GM18868 (cell line): Measurements from ENCODE around the gene ZMIZ1.

Experiments
- ATAC-seq: cut with Tn5 transposase; IDR thresholded peaks from one replicate; pipeline ENCODE4 v1.9.1; 2021; ENCODE audit warnings: mild to moderate bottlenecking, moderate library complexity; ENCODE audit not compliant: unreplicated experiment

Gene ZMIZ1

GRCh38 chr10:79183468-79183865 is 114.7 kb downstream of the ZMIZ1 start:
- ATAC-seq: no peak

GRCh38 chr10:79184145-79184625 is 115.4 kb downstream of the ZMIZ1 start:
- ATAC-seq: no peak

GRCh38 chr10:79184657-79185056 is 115.9 kb downstream of the ZMIZ1 start:
- no peak for ATAC-seq

GRCh38 chr10:79185067-79185774 is 116.5 kb downstream of the ZMIZ1 start:
- ATAC-seq: no peak

GRCh38 chr10:79185796-79186374 is 117.1 kb downstream of the ZMIZ1 start:
- ATAC-seq: no peak

GRCh38 chr10:79186486-79187120 is 117.8 kb downstream of the ZMIZ1 start:
- ATAC-seq: no peak

- no peak for ATAC-seq
Observed at GRCh38 chr10:79187121-79187940, 118.6 kb downstream of the ZMIZ1 start.

- ATAC-seq: no peak
Observed at GRCh38 chr10:79188154-79188965, 119.6 kb downstream of the ZMIZ1 start.

GRCh38 chr10:79189181-79189580 is 120.4 kb downstream of the ZMIZ1 start:
- no peak for ATAC-seq

GRCh38 chr10:79189853-79190435 is 121.2 kb downstream of the ZMIZ1 start:
- no peak for ATAC-seq

- ATAC-seq: no peak
Observed at GRCh38 chr10:79190740-79191261, 122.0 kb downstream of the ZMIZ1 start.

GRCh38 chr10:79191951-79192676 is 123.3 kb downstream of the ZMIZ1 start:
- no peak for ATAC-seq

- ATAC-seq: no peak
Observed at GRCh38 chr10:79192677-79193003, 123.9 kb downstream of the ZMIZ1 start.

GRCh38 chr10:79193694-79194382 is 125.1 kb downstream of the ZMIZ1 start:
- ATAC-seq: peak; percentile 36

GRCh38 chr10:79195091-79195923 is 126.5 kb downstream of the ZMIZ1 start:
- ATAC-seq: peak; percentile 84

- peak; percentile 47 for ATAC-seq
Observed at GRCh38 chr10:79196470-79197461, 128.0 kb downstream of the ZMIZ1 start.

GRCh38 chr10:79197558-79197957 is 128.8 kb downstream of the ZMIZ1 start:
- ATAC-seq: no peak
